AG04449 (cell line): ENCODE results near the gene CRISPLD2.
A peak's percentile ranks its signal among the peaks of the same experiment; 100 is the strongest.

Experiments
- CTCF ChIA-PET: fragments of 350-600 bp; formaldehyde crosslinking; extraction: SDS; loops from one replicate; lab custom pipeline; 2021; ENCODE audit warnings: antibody characterized with exemption; lab: Yijun Ruan, JAX
- POLR2A ChIA-PET: fragments of 400-600, 350-600 bp; formaldehyde crosslinking; extraction: SDS; loops from one replicate; lab custom pipeline; 2020; ENCODE audit warnings: antibody characterized with exemption, inconsistent platforms; lab: Yijun Ruan, JAX
- DNase-seq: peaks from one replicate; pipeline ENCODE4 v3.0.0-alpha.2; 2010; ENCODE audit warnings: low read depth, low spot score
- H3K4me3 ChIP-seq: 2 replicates; pipeline ENCODE4 v1.5.1; 2011; ENCODE audit warnings: low read depth, mild to moderate bottlenecking, control low read depth, low read length
- TF ChIP-seq, protein P1 (sequence below): IDR thresholded peaks from one replicate; pipeline ENCODE4 v1.5.1; 2011; ENCODE audit warnings: mild to moderate bottlenecking, moderate library complexity, low read length, control low read depth, inconsistent platforms; ENCODE audit not compliant: insufficient read depth; ENCODE audit errors: missing control alignments

Gene CRISPLD2

DNA sequence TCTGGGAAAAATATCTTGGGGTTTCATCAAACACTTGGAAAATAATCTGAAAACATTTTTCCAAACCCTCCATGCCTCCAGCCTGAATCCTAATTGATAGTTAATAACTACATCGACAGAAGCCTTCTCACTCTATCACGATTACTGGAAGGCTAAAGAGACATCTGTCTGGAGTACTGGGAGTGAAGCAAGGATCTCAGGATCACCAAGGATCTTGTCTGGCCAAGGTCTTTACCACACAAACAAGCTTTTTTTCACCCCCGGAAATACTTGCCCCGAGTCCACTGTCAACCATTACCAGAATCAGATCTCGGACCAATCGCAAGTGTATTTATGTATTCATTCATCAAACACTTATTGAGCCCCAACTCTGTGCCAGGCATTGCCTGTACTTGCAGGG, 28.3 kb upstream of the CRISPLD2 start:
- DNase-seq: no peak
- TF ChIP-seq, protein P1, sequence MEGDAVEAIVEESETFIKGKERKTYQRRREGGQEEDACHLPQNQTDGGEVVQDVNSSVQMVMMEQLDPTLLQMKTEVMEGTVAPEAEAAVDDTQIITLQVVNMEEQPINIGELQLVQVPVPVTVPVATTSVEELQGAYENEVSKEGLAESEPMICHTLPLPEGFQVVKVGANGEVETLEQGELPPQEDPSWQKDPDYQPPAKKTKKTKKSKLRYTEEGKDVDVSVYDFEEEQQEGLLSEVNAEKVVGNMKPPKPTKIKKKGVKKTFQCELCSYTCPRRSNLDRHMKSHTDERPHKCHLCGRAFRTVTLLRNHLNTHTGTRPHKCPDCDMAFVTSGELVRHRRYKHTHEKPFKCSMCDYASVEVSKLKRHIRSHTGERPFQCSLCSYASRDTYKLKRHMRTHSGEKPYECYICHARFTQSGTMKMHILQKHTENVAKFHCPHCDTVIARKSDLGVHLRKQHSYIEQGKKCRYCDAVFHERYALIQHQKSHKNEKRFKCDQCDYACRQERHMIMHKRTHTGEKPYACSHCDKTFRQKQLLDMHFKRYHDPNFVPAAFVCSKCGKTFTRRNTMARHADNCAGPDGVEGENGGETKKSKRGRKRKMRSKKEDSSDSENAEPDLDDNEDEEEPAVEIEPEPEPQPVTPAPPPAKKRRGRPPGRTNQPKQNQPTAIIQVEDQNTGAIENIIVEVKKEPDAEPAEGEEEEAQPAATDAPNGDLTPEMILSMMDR: no peak
- ChIA-PET CTCF (interaction anchor here (0.8 to 1.7 kb wide), 2 partner anchors 134 to 180 kb away, joined by 3 to 8 read pairs; no protein-coding TSS in a partner anchor), POLR2A (interaction anchor here (0.5 kb wide), 1 partner anchor 44 kb away, joined by 3 read pairs; no protein-coding TSS in a partner anchor)
- no peak overlapping the region for H3K4me3 ChIP-seq

DNA sequence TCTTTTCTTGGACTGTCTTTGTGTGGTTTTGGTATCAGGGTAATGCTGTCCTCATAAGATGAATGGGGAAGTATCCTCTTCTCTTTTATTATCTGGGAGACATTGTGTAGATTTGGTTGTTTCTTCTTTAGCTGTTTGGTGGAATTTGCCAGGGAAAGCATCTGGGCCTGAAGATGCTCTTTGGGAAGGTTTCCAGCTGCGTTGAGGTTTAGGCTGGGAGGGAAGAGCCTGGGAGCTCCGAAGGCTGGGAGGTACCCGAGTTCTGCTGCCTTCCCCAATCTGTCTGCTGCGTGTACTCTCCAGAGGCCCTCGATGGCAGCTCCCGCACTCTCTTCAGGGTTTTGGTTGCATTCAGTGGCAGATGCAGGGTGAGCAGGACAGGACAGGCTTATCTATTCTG, 25.6 kb upstream of the CRISPLD2 start:
- POLR2A ChIA-PET: no interaction called here
- no peak overlapping the region for H3K4me3 ChIP-seq
- TF ChIP-seq, protein P1: no peak
- CTCF ChIA-PET: interaction anchor here (0.8 to 0.9 kb wide), 2 partner anchors 9 to 177 kb away, joined by 3 to 5 read pairs; no protein-coding TSS in a partner anchor
- no peak for DNase-seq

DNA sequence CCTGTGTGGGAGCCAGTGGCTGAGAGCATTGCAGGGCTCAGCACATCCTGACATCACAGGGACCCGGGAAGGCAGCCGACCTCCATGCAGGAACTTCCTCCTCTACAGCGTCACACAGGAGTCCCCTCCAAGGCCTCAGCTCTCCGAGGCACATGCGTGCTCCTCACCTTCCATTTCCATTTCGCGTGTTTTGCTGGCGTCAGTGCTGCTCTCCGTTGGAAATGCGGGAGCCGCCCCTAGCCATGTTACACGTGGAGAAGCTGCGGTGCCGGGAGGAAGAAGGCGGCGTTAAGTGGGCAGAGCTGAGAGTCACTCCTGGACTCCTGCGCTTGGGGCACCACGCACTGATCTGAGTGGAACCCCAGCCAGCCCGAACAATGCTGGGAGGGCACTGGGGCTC, 25.2 kb upstream of the CRISPLD2 start:
- no peak for DNase-seq
- CTCF ChIA-PET: interaction anchor here (0.8 to 0.9 kb wide), 3 partner anchors 9 to 176 kb away, joined by 3 to 5 read pairs (median 3); no protein-coding TSS in a partner anchor
- H3K4me3 ChIP-seq: no peak overlapping the region
- TF ChIP-seq, protein P1: no peak
- POLR2A ChIA-PET: no interaction called here

DNA sequence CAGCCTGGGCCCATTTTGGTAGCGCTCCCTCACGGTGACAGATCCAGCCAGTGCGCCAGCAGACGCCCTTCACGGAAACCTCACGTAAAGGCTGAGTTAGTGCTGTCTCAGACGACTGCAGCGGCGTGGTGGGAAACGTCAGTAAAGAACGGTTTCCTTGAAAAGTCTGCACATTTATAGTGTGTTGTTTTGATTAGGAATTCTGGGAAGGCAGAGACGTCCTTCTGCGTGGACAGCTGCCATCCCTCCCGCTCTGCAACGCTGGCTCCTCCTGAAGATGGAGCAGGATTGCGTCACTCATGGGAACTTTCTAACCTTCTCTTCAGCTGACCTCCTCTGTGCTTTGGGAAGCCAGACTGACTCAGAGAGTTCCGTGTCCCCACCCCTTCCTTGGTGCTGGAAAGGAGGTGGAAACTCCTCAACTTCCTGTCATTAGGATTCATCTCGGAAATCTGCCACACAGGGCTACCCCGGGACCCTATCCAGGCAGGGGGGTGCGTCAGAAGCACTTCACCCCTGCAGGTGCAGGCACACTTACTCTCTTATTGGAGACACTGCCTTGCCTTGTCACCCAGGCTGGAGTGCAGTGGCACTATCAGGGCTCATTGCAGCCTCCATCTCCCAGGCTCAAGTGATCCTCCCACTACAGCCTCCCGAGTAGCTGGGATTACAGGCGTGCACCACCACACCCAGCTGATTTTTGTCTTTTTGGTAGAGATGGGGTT, 24.3 kb upstream of the CRISPLD2 start:
- CTCF ChIA-PET: interaction anchor here (0.8 kb wide), 1 partner anchor 156 kb away, joined by 3 read pairs; no protein-coding TSS in a partner anchor
- TF ChIP-seq, protein P1: no peak
- H3K4me3 ChIP-seq: no peak overlapping the region
- POLR2A ChIA-PET: interaction anchor here (0.6 to 0.7 kb wide), 2 partner anchors 24 to 203 kb away, joined by 3 read pairs; partner anchors contain the start of gene CRISPLD2
- peak; percentile 70 for DNase-seq

DNA sequence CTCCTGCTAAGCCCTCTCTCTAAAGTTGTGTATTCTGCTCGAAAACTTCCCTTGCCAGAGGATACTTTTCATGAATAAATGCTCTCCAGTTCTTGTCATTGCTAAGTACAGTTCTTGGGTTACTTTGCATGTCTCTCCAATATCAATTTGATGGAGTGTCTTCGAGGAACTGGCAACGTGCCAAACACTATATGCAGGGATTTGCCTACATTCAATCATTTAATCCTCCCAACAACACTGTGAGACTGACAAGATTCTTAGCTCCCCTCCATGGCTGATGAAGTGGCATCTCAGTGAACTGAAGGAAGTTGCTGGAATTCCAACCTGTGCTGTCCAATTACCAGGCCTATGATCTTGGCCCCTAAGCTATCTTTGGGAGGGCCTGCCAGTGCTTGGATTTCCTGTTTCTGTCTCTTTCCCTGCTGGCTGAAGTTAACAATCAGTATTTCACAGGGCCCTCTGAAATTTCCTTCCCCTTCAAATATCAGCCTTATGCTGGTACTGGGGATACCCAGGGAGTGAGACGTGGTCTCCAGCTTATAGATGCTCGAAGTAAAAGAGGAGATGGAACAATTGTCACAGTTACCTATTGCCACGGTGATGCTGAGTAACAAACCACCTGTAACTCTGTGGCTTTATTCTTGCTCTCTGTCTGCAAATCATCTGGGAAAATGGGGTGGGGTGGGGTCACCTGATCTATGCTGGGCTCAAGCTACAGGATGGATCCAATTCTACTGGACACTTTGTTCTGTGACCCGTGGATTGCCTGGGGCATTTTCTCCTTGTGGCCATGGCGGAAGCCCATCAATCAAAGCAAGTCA, 19.4 kb upstream of the CRISPLD2 start:
- no peak overlapping the region for H3K4me3 ChIP-seq
- ChIA-PET POLR2A (interaction anchor here (0.9 kb wide), 1 partner anchor 19 kb away, joined by 4 read pairs; the partner anchor contains the start of gene CRISPLD2), CTCF (interaction anchor here (1.0 to 1.6 kb wide), 2 partner anchors 32 to 47 kb away, joined by 3 to 5 read pairs; no protein-coding TSS in a partner anchor)
- DNase-seq: no peak
- TF ChIP-seq, protein P1: no peak
